ENCODE measurements around the gene SNRPD1.
"Not testable (repeated sequence)": the region's sequence is repeated elsewhere in the genome, so short reads cannot be mapped to it uniquely, and the experiment has no call there.

The SNRPD1 gene

DNA sequence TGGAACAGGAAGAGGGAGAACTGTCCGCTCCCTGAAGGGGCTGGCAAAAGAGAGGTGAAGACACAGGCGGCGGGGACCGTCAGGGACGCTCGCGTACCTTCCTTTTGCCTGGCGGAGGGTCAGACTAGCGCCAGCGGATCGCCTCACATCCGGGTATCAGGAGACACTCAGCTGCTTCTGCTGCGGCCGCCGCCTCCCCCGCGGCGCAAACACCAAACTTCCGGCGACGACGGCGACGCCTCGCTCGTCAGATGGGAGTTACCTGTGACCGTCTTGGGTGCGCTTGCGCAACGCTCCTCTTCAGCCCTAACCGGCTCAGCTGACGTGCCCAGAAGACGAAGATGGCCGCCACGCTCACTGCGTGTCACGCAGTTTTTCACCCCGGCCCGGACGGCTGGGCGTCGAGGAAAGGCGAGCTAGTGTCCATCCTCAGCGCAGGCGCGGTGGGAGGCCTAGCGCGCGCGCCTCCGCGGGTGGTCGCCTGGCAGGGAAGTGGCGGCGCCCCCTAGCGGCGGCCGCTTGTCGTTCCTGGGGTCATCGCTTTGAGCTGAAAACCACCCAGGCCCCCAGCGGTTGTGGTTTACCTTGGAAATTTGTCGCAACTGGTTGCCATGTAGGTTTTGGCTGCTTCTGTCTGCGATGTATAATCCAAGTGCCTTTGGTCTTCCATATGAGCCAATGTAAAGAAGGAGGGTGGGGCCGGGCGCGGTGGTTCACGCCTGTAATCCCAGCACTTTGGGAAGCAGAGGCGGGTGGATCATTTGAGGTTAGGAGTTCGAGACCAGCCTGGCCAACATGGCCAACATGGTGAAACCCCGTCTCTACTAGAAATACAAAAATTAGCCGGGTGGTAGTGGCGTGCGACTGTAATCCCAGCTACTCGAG, 11.3 kb upstream of the SNRPD1 start, which contains the start of gene ESCO1:
Gene ESCO1, minus strand, starts transcription at position 179 of the 885 bp plus-strand sequence. CDS start 25,861 bp downstream, outside the sequence.
- ATAC-seq (ENCODE audit: low read depth) (peak; percentile 81), DNase-seq (ENCODE audit: low spot score) (peak; percentile 98)
- Histone ChIP-seq H3K9me3 (ENCODE audit: severe bottlenecking) (no peaks in the 10 kb centered on the region), H3K27ac (ENCODE audit: poor library complexity, severe bottlenecking) (peak within 1 kb of the TSS; percentile 83), H3K27me3 (ENCODE audit: insufficient read depth, poor library complexity, severe bottlenecking) (no peaks in the 10 kb centered on the region), H3K4me1 (ENCODE audit: insufficient read depth, poor library complexity, severe bottlenecking) (peaks cover 14% of the 10 kb centered on the region), H3K4me3 (ENCODE audit: severe bottlenecking) (peak within 1 kb of the TSS; percentile 77), H3K36me3 (ENCODE audit: low read depth) (peaks cover 4% of the 10 kb centered on the region)
- TF ChIP-seq, protein P1, sequence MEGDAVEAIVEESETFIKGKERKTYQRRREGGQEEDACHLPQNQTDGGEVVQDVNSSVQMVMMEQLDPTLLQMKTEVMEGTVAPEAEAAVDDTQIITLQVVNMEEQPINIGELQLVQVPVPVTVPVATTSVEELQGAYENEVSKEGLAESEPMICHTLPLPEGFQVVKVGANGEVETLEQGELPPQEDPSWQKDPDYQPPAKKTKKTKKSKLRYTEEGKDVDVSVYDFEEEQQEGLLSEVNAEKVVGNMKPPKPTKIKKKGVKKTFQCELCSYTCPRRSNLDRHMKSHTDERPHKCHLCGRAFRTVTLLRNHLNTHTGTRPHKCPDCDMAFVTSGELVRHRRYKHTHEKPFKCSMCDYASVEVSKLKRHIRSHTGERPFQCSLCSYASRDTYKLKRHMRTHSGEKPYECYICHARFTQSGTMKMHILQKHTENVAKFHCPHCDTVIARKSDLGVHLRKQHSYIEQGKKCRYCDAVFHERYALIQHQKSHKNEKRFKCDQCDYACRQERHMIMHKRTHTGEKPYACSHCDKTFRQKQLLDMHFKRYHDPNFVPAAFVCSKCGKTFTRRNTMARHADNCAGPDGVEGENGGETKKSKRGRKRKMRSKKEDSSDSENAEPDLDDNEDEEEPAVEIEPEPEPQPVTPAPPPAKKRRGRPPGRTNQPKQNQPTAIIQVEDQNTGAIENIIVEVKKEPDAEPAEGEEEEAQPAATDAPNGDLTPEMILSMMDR (IDR thresholded peaks at IDR 0.05; ENCODE audit: poor library complexity, severe bottlenecking): peak; percentile 98

DNA sequence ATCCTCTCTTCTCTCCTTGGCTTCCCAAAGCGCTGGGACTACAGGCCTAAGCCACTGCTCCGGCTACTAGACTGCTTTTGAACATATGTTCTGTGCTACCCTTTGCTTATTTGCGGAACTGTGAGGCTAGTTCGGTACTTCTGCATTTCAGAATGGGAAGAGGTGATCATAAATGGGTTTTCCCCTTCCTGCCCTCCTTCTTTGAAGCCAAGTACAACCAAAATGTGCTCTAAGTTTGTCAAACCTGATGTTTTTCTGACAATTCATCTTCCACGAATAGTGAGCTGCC, 9.9 kb upstream of the SNRPD1 start:
- no peak for ATAC-seq (ENCODE audit: low read depth)
- Histone ChIP-seq H3K27ac (ENCODE audit: poor library complexity, severe bottlenecking) (no peak overlapping the region), H3K9me3 (ENCODE audit: severe bottlenecking) (no peaks in the 10 kb centered on the region), H3K36me3 (ENCODE audit: low read depth) (peaks cover under 1% of the 10 kb centered on the region; the same call in 1 of the 2 replicates), H3K4me3 (ENCODE audit: severe bottlenecking) (no peak overlapping the region), H3K4me1 (ENCODE audit: insufficient read depth, poor library complexity, severe bottlenecking) (peaks cover 11% of the 10 kb centered on the region), H3K27me3 (ENCODE audit: insufficient read depth, poor library complexity, severe bottlenecking) (no peaks in the 10 kb centered on the region)
- TF ChIP-seq, protein P1 (IDR thresholded peaks at IDR 0.05; ENCODE audit: poor library complexity, severe bottlenecking): no peak
- no peak for DNase-seq (ENCODE audit: low spot score)

DNA sequence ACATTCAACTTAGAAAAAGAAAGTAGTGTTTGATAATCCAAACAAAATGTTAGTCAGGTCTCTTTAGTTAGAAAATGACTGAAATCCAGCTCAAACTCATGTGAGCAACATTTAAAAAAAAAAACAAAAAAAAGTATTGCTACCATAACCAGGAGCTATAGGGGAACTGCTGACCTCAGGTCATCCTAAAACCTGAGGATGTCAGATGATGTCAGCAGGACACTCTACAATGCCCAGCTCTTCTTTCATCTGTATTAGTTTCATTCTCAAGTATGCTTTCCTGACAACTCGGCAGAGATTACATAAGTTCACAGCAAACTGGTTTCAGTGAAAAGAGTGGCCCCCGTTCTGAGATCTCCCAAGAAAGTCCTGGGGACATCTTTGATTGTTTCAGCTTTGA, 7.4 kb upstream of the SNRPD1 start:
- ATAC-seq (ENCODE audit: low read depth) (no peak), DNase-seq (ENCODE audit: low spot score) (no peak)
- no peaks in the 10 kb centered on the region for H3K9me3 ChIP-seq (ENCODE audit: severe bottlenecking)
- TF ChIP-seq, protein P1 (IDR thresholded peaks at IDR 0.05; ENCODE audit: poor library complexity, severe bottlenecking): no peak
- H3K27me3 ChIP-seq (ENCODE audit: insufficient read depth, poor library complexity, severe bottlenecking): no peaks in the 10 kb centered on the region
- no peaks in the 10 kb centered on the region for H3K4me1 ChIP-seq (ENCODE audit: insufficient read depth, poor library complexity, severe bottlenecking)
- H3K4me3 ChIP-seq (ENCODE audit: severe bottlenecking): no peak overlapping the region
- no peak overlapping the region for H3K27ac ChIP-seq (ENCODE audit: poor library complexity, severe bottlenecking)
- H3K36me3 ChIP-seq (ENCODE audit: low read depth): no peaks in the 10 kb centered on the region

DNA sequence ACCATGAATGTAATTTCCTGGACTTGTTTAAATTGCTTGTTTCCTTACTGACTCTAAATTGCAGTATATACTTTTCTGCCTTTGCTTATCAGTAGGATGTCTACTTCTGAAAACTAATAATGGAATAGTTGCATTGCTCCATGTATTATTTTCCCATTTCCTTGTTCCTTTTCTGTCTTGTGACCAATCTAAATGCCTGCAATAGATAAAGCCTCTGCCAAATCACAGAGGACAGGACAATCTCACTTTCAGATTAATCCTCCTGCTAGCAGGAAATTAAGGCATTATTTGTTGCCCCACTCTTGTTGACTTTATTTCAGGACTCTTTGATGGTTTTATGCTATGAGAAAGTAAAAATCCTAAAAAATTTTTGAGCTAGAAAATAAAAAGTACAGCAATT, 6.9 kb upstream of the SNRPD1 start:
- H3K4me1 ChIP-seq (ENCODE audit: insufficient read depth, poor library complexity, severe bottlenecking): no peaks in the 10 kb centered on the region
- H3K27ac ChIP-seq (ENCODE audit: poor library complexity, severe bottlenecking): no peak overlapping the region
- no peak overlapping the region for H3K4me3 ChIP-seq (ENCODE audit: severe bottlenecking)
- DNase-seq (ENCODE audit: low spot score): no peak
- ATAC-seq (ENCODE audit: low read depth): no peak
- no peaks in the 10 kb centered on the region for H3K27me3 ChIP-seq (ENCODE audit: insufficient read depth, poor library complexity, severe bottlenecking)
- no peaks in the 10 kb centered on the region for H3K36me3 ChIP-seq (ENCODE audit: low read depth)
- TF ChIP-seq, protein P1 (IDR thresholded peaks at IDR 0.05; ENCODE audit: poor library complexity, severe bottlenecking): no peak
- no peaks in the 10 kb centered on the region for H3K9me3 ChIP-seq (ENCODE audit: severe bottlenecking)

DNA sequence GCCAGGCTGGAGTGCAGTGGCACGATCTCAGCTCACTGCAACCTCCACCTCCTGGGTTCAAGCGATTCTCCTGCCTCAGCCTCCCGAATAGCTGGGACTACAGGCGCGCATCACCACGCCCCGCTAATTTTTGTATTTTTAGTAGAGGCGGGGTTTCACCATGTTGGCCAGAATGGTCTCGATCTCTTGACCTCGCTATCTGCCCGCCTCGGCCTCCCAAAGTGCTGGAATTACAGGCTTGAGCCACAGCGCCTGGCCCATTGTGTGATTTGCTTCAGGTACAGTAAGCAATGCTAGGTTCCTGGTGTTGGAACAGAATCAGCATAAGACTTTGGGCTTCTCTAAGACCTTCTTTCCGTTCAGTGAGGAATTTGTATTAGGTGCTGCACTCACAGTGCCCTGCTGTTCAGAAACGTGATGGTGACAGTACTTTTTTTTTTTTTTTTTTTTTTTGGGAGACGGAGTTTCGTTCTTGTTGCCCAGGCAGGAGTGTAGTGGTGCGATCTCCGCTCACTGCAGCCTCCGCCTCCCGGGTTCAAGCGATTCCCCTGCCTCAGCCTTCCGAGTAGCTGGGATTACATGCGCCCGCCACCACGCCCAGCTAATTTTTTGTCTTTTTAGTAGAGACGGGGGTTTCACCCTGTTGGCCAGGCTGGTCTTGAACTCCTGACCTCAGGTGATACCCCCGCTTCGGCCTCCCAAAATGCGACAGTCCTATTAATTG, 551 bp upstream of the SNRPD1 start:
- H3K9me3 ChIP-seq (ENCODE audit: severe bottlenecking); ATAC-seq (ENCODE audit: low read depth); H3K27me3 ChIP-seq (ENCODE audit: insufficient read depth, poor library complexity, severe bottlenecking); H3K4me1 ChIP-seq (ENCODE audit: insufficient read depth, poor library complexity, severe bottlenecking); DNase-seq (ENCODE audit: low spot score): not testable (repeated sequence)
- peak overlapping the region; percentile 74 for H3K27ac ChIP-seq (ENCODE audit: poor library complexity, severe bottlenecking)
- H3K36me3 ChIP-seq (ENCODE audit: low read depth): peaks cover 28% of the 10 kb centered on the region
- H3K4me3 ChIP-seq (ENCODE audit: severe bottlenecking): peak overlapping the region; percentile 89

DNA sequence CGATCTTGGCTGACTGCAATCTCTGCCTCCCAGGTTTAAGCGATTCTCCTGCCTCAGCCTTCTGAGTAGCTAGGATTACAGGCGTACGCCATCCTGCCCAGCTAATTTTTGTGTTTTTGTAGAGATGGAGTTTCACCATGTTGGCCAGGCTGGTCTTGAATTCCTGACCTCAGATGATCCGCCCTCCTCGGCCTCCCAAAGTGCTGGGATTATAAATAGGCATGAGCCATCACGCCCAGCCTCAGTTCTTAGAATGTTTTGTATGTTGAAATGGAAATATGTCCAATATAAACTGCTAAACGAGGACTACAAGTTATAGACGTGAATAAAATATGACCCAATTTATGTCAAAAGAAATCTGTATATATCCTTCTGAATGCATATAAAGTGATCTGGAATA, 9.5 kb downstream of the SNRPD1 start:
- not testable (repeated sequence) for DNase-seq (ENCODE audit: low spot score); ATAC-seq (ENCODE audit: low read depth); H3K9me3 ChIP-seq (ENCODE audit: severe bottlenecking); H3K4me1 ChIP-seq (ENCODE audit: insufficient read depth, poor library complexity, severe bottlenecking); H3K4me3 ChIP-seq (ENCODE audit: severe bottlenecking); H3K27me3 ChIP-seq (ENCODE audit: insufficient read depth, poor library complexity, severe bottlenecking); H3K27ac ChIP-seq (ENCODE audit: poor library complexity, severe bottlenecking)
- H3K36me3 ChIP-seq (ENCODE audit: low read depth): peaks cover 95% of the 10 kb centered on the region

Data from RWPE2 (cell line).